Measurements from ENCODE around the gene SLIT1. TPM values are rescaled to one million over a fixed set of nuclear protein-coding genes. Genes with fewer than 3 reads are reported as not detected.

Gene SLIT1
- total RNA-seq, 6 experiments from 2014 or later = 0.04 to 0.29 (median 0.12) TPM; not detected in 1

DNA sequence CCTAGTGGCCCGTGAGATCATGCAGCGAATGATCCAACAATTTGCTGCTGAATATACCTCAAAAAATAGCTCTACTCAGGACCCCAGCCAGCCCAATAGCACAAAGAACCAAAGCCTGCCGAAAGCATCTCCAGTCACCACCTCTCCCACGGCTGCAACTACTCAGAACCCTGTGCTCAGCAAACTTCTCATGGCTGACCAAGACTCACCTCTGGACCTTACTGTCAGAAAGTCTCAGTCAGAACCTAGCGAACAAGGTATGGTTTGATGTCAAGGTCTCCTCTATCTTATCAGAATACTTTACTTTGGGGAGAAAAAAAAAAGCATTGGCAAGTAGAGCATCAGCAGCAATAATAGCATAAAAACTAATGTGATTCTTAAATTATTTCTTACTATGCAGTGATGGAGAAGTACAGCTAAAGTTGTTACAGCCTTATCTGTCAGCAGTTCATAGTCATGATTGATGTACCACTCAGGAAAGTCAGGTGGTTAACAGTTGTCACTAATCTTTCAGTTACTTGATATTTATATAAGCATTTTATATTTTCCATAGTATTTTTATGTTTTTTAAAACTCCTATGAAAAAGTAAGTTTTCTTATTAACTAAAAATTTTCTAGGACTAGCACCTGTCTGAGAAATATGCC lies 236.6 kb downstream of the SLIT1 start:
- Histone ChIP-seq H3K36me3 (peaks cover 0 to 8% (median 2%) of the 10 kb centered on the region in 4 donors), H3K27ac (no peak overlapping the region), H3K4me3 (no peak overlapping the region), H3K9me3 (no peaks in the 10 kb centered on the region), H3K27me3 (no peaks in the 10 kb centered on the region), H3K4me1 (no peaks in the 10 kb centered on the region)
- intact Hi-C loops (cut with DNase I) = no loop called here
- WGBS (ENCODE audit: insufficient coverage, low coverage, low lambda C conversion rate, missing lambda C conversion rate) = 87% methylated on average over 5 of the region's 5 CpGs
- TF ChIP-seq POLR2A (IDR thresholded peaks at IDR 0.05) = no peak
- TF ChIP-seq, protein P1, sequence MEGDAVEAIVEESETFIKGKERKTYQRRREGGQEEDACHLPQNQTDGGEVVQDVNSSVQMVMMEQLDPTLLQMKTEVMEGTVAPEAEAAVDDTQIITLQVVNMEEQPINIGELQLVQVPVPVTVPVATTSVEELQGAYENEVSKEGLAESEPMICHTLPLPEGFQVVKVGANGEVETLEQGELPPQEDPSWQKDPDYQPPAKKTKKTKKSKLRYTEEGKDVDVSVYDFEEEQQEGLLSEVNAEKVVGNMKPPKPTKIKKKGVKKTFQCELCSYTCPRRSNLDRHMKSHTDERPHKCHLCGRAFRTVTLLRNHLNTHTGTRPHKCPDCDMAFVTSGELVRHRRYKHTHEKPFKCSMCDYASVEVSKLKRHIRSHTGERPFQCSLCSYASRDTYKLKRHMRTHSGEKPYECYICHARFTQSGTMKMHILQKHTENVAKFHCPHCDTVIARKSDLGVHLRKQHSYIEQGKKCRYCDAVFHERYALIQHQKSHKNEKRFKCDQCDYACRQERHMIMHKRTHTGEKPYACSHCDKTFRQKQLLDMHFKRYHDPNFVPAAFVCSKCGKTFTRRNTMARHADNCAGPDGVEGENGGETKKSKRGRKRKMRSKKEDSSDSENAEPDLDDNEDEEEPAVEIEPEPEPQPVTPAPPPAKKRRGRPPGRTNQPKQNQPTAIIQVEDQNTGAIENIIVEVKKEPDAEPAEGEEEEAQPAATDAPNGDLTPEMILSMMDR (IDR thresholded peaks at IDR 0.05) = no peak
- DNase-seq (no peak), ATAC-seq (no peak)

Other genes starting within 250 kb of the SLIT1 start
- 1 to 10 TPM; 2.3 to 5.5 (median 3.4) TPM for gene ARHGAP19, start 106.7 kb upstream of the SLIT1 start, total RNA-seq
- 1 to 10 TPM; 3.5 to 8.5 (median 7.4) TPM for gene FRAT1, start 133.3 kb upstream of the SLIT1 start, total RNA-seq
- gene FRAT2, start 148.8 kb upstream of the SLIT1 start, total RNA-seq = 10 to 100 TPM in 2 of 6 experiments, 1 to 10 TPM in 4; 8.3 to 11.4 (median 9.7) TPM
- gene RRP12, start 215.4 kb upstream of the SLIT1 start, total RNA-seq = 10 to 100 TPM in 3 of 6 experiments, 1 to 10 TPM in 3; 6.7 to 23.2 (median 10.2) TPM
- 100 to 1,000 TPM; 100 to 228 (median 162) TPM for gene PGAM1, start 240.2 kb upstream of the SLIT1 start, total RNA-seq